ENCODE measurements around the gene RIMS4. TPM values are rescaled to one million over a fixed set of nuclear protein-coding genes. Genes with fewer than 3 reads are reported as not detected.
"Not testable (repeated sequence)": the region's sequence is repeated elsewhere in the genome, so short reads cannot be mapped to it uniquely, and the experiment has no call there.

RIMS4 gene
- total RNA-seq, 3 donors from 2014 or later = 0.66 to 1.8 (median 0.96) TPM

- Histone ChIP-seq H3K9me3 (no peaks in the 10 kb centered on the region), H3K27me3 (peaks cover 0 to 13% of the 10 kb centered on the region in 2 donors), H3K4me3 (no peak overlapping the region), H3K4me1 (no peaks in the 10 kb centered on the region), H3K27ac (no peak overlapping the region), H3K36me3 (no peaks in the 10 kb centered on the region)
- intact Hi-C loops (cut with DNase I; ENCODE audit: low total_unique reads) = no loop called here
- no peak for DNase-seq (ENCODE audit: low spot score in 2 of 2)
- TF ChIP-seq, protein P1, sequence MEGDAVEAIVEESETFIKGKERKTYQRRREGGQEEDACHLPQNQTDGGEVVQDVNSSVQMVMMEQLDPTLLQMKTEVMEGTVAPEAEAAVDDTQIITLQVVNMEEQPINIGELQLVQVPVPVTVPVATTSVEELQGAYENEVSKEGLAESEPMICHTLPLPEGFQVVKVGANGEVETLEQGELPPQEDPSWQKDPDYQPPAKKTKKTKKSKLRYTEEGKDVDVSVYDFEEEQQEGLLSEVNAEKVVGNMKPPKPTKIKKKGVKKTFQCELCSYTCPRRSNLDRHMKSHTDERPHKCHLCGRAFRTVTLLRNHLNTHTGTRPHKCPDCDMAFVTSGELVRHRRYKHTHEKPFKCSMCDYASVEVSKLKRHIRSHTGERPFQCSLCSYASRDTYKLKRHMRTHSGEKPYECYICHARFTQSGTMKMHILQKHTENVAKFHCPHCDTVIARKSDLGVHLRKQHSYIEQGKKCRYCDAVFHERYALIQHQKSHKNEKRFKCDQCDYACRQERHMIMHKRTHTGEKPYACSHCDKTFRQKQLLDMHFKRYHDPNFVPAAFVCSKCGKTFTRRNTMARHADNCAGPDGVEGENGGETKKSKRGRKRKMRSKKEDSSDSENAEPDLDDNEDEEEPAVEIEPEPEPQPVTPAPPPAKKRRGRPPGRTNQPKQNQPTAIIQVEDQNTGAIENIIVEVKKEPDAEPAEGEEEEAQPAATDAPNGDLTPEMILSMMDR (IDR thresholded peaks at IDR 0.05) = no peak
- no peak for TF ChIP-seq POLR2A (IDR thresholded peaks at IDR 0.05)
- TF ChIP-seq POLR2AphosphoS5 (IDR thresholded peaks at IDR 0.05) = no peak
Measured at GRCh38 chr20:44765701-44766347, 44.5 kb downstream of the RIMS4 start.

DNA sequence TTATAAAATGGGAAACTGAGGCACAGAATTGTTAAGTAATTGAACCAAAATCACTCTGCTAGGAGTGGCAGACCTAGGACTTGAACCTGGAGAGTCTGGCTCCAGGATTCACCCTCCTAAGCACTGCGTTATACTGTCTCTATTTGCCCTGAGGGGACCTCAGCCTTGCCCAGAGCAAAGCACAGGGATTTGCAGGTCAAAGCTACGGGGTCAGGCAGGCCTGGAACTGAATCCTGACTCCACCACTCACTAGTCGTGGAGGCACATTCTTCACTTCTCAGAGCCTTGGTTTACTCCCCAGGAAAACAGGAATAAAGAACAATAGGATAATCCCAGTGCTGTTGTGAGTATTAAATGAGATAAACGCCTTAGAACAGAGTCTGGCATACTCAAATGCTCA, 45.3 kb downstream of the RIMS4 start:
- intact Hi-C loops (cut with DNase I; ENCODE audit: low total_unique reads) = no loop called here
- DNase-seq (ENCODE audit: low spot score in 2 of 2) = no peak
- TF ChIP-seq, protein P1 (IDR thresholded peaks at IDR 0.05) = no peak
- TF ChIP-seq POLR2AphosphoS5 (IDR thresholded peaks at IDR 0.05) (no peak), POLR2A (IDR thresholded peaks at IDR 0.05) (no peak)
- Histone ChIP-seq H3K9me3 (no peaks in the 10 kb centered on the region), H3K4me1 (no peaks in the 10 kb centered on the region), H3K27ac (no peak overlapping the region), H3K4me3 (no peak overlapping the region), H3K36me3 (no peaks in the 10 kb centered on the region), H3K27me3 (peaks cover 0 to 12% of the 10 kb centered on the region in 2 donors)

GRCh38 chr20:44763798-44764197, 46.5 kb downstream of the RIMS4 start:
- H3K27ac ChIP-seq; H3K27me3 ChIP-seq; DNase-seq (ENCODE audit: low spot score in 2 of 2); H3K4me1 ChIP-seq; H3K36me3 ChIP-seq; H3K4me3 ChIP-seq; H3K9me3 ChIP-seq; intact Hi-C loops (cut with DNase I; ENCODE audit: low total_unique reads): not testable (repeated sequence)

DNA sequence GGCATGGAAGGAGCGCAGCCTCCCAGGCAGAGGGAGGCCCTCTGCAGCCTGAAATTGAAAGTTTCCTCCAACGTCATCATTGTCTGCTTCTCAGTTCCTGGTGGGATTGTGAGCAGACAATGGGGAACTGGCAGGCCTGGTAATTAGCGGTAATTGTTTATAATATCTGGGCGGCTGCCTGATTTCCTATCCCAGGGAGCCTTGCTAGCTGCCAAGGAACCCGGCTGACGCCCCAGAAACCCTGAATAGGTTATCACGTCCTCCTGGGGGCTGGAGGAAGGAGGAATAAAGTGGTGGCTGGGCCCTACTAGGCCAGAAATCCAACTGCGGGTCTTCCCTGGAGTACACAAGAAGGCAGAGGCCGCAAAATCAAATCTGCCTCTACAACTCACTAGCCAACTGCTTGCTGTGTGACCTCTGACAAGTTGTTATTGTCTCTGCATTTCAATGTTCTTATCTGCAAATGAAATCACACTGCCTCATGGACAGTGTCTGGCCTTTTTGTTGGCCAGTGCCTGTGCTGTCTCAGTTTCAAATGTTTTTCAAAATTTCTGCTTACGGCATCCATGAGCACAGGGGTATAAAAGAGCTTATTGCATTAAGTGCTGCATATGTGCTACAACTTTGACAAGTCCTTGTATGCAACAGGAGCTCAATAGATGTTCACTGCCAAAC, 47.7 kb downstream of the RIMS4 start:
- H3K27ac ChIP-seq = peak overlapping the region in 1 of 2 donors; percentile 48
- no peak for TF ChIP-seq POLR2AphosphoS5 (IDR thresholded peaks at IDR 0.05)
- TF ChIP-seq, protein P1 (IDR thresholded peaks at IDR 0.05) = no peak
- TF ChIP-seq POLR2A (IDR thresholded peaks at IDR 0.05) = no peak
- H3K36me3 ChIP-seq = no peaks in the 10 kb centered on the region
- no peaks in the 10 kb centered on the region for H3K27me3 ChIP-seq
- no peak overlapping the region for H3K4me3 ChIP-seq
- H3K4me1 ChIP-seq = no peaks in the 10 kb centered on the region
- DNase-seq (ENCODE audit: low spot score in 2 of 2) = no peak
- H3K9me3 ChIP-seq = no peaks in the 10 kb centered on the region
- intact Hi-C loops (cut with DNase I; ENCODE audit: low total_unique reads) = no loop called here

GRCh38 chr20:44761423-44761822, 48.9 kb downstream of the RIMS4 start:
- intact Hi-C loops (cut with DNase I; ENCODE audit: low total_unique reads) = no loop called here
- no peaks in the 10 kb centered on the region for H3K36me3 ChIP-seq
- no peaks in the 10 kb centered on the region for H3K4me1 ChIP-seq
- DNase-seq (ENCODE audit: low spot score in 2 of 2) = no peak
- TF ChIP-seq, protein P1 (IDR thresholded peaks at IDR 0.05) = no peak
- TF ChIP-seq POLR2AphosphoS5 (IDR thresholded peaks at IDR 0.05) (no peak), POLR2A (IDR thresholded peaks at IDR 0.05) (no peak)
- H3K4me3 ChIP-seq = no peak overlapping the region
- no peaks in the 10 kb centered on the region for H3K9me3 ChIP-seq
- no peaks in the 10 kb centered on the region for H3K27me3 ChIP-seq
- no peak overlapping the region for H3K27ac ChIP-seq
